Mammary epithelial cell (primary cell): ENCODE data around the gene NOL11.

Experiments used
- EZH2 ChIP-seq: IDR thresholded peaks from 2 replicates; pipeline ENCODE4 v1.6.1; 2012; ENCODE audit warnings: low read length, inconsistent platforms, borderline replicate concordance
- TF ChIP-seq, protein P1 (sequence below), 2 donors: IDR thresholded peaks in 1 of 2; conservative IDR thresholded peaks in 1 of 2; 2 replicates each; pipeline ENCODE4 v1.5.1; 2011 to 2012; ENCODE audit warnings: inconsistent platforms in 2 of 2, low read length in 2 of 2, mild to moderate bottlenecking in 2 of 2, control low read depth in 1 of 2, low read depth in 1 of 2; ENCODE audit not compliant: insufficient read depth in 1 of 2; ENCODE audit errors: extremely low read depth in 1 of 2

DNA sequence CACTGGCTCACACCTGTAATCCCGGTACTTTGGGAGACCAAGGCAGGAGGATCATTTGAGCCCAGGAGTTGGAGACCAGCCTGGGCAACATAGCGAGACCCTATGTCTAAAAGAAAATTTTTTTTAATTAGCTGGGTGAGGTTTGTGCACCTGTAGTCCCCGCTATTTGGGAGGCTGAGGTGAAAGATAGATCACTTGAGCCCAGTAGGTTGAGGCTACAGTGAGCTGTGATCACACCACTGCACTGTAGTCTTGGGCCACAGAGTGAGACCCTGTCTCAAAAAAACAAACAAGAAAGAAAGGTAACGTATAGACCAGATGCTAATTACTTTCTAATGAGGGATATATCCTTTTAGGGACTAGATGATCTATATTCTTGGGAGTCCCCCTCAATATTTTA is 8.1 kb downstream of the NOL11 start:
- TF ChIP-seq, protein P1, sequence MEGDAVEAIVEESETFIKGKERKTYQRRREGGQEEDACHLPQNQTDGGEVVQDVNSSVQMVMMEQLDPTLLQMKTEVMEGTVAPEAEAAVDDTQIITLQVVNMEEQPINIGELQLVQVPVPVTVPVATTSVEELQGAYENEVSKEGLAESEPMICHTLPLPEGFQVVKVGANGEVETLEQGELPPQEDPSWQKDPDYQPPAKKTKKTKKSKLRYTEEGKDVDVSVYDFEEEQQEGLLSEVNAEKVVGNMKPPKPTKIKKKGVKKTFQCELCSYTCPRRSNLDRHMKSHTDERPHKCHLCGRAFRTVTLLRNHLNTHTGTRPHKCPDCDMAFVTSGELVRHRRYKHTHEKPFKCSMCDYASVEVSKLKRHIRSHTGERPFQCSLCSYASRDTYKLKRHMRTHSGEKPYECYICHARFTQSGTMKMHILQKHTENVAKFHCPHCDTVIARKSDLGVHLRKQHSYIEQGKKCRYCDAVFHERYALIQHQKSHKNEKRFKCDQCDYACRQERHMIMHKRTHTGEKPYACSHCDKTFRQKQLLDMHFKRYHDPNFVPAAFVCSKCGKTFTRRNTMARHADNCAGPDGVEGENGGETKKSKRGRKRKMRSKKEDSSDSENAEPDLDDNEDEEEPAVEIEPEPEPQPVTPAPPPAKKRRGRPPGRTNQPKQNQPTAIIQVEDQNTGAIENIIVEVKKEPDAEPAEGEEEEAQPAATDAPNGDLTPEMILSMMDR (conservative IDR thresholded peaks at IDR 0.05 in 1 of 2, IDR thresholded peaks at IDR 0.05 in 1 of 2; ENCODE audit: extremely low read depth in 1 of 2, insufficient read depth in 1 of 2, low read depth in 1 of 2, low read length in 2 of 2): no peak
- TF ChIP-seq EZH2: no peak
